ENCODE data around the gene ARID1B.

Gene ARID1B

DNA sequence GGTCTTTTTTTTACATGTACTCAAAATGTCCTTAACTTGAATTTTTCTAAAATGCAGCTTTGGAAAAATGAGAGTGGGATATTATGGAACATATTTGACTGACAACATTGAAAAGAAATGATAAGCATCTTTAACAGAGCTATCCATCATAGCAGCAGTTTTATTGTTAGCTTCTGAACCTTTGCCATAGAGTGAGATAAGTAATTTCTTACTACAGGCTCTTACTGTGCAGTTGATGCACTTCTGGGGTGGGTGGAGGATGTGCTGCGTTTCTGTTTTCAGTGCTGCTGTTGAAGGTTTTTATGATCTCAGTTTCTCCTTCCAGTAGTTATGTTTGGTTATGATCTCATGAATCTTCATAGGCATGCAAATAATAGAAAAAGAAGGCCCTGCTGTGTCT is 279.1 kb downstream of the ARID1B start:
- TF ChIP-seq, protein P1, sequence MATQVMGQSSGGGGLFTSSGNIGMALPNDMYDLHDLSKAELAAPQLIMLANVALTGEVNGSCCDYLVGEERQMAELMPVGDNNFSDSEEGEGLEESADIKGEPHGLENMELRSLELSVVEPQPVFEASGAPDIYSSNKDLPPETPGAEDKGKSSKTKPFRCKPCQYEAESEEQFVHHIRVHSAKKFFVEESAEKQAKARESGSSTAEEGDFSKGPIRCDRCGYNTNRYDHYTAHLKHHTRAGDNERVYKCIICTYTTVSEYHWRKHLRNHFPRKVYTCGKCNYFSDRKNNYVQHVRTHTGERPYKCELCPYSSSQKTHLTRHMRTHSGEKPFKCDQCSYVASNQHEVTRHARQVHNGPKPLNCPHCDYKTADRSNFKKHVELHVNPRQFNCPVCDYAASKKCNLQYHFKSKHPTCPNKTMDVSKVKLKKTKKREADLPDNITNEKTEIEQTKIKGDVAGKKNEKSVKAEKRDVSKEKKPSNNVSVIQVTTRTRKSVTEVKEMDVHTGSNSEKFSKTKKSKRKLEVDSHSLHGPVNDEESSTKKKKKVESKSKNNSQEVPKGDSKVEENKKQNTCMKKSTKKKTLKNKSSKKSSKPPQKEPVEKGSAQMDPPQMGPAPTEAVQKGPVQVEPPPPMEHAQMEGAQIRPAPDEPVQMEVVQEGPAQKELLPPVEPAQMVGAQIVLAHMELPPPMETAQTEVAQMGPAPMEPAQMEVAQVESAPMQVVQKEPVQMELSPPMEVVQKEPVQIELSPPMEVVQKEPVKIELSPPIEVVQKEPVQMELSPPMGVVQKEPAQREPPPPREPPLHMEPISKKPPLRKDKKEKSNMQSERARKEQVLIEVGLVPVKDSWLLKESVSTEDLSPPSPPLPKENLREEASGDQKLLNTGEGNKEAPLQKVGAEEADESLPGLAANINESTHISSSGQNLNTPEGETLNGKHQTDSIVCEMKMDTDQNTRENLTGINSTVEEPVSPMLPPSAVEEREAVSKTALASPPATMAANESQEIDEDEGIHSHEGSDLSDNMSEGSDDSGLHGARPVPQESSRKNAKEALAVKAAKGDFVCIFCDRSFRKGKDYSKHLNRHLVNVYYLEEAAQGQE (IDR thresholded peaks at IDR 0.05; ENCODE audit: insufficient read depth in 1 of 2, low read depth in 2 of 2, low read length in 2 of 2) = no peak
- TF ChIP-seq TAF1 (IDR thresholded peaks at IDR 0.05; ENCODE audit: borderline replicate concordance, insufficient read depth, low read length) (no peak), FOXP2 (optimal IDR thresholded peaks at IDR 0.05; ENCODE audit: borderline replicate concordance, extremely low read depth, extremely low read length, insufficient read depth) (no peak), POLR2AphosphoS5 (IDR thresholded peaks at IDR 0.05; ENCODE audit: low read depth, low read length) (no peak)

DNA sequence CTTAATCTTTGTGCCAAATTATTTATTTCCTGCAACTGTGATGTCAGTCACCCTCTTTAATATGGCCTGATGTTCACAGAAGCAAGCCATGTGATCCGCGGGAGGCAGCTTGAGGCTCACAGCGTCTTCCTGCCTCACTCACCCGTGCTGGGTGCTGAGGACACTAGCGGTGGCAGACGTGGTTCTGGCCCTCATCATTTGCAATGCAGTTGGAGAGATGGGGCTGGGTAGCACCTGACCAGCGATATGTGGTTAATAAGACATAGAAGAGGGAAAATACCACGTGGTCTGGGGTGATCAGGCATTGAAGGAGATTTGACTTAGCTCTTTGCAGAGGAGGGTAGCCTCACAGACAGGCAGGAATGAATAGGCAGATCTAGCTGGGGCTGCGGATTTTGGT is 281.4 kb downstream of the ARID1B start:
- TF ChIP-seq, protein P1 (IDR thresholded peaks at IDR 0.05; ENCODE audit: insufficient read depth in 1 of 2, low read depth in 2 of 2, low read length in 2 of 2) = no peak
- TF ChIP-seq FOXP2 (optimal IDR thresholded peaks at IDR 0.05; ENCODE audit: borderline replicate concordance, extremely low read depth, extremely low read length, insufficient read depth) = no peak
- TF ChIP-seq TAF1 (IDR thresholded peaks at IDR 0.05; ENCODE audit: borderline replicate concordance, insufficient read depth, low read length) = no peak
- TF ChIP-seq POLR2AphosphoS5 (IDR thresholded peaks at IDR 0.05; ENCODE audit: low read depth, low read length) = no peak
- TF ChIP-seq SIN3A (IDR thresholded peaks at IDR 0.05; ENCODE audit: borderline replicate concordance, insufficient read depth, low read length) = no peak

DNA sequence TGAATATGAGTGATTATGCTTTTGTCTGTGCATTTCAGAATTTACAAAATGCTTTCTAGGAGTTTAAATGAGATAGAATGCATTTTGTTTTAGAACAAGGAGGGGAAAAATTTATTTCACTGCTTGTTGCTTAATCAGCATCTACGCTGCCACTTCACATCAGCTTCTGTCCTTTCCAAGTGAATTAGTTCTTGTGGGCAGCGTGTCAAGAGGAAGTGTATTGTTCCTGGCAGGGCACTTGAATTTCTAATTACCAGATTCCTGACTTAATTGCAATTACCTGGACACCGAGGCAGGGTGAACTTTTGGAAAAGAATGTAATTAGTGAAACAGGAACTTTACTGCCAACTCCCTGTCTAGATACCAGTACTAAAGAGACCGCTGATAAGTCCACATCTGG is 282.6 kb downstream of the ARID1B start:
- TF ChIP-seq FOXP2 (optimal IDR thresholded peaks at IDR 0.05; ENCODE audit: borderline replicate concordance, extremely low read depth, extremely low read length, insufficient read depth) (no peak), TAF1 (IDR thresholded peaks at IDR 0.05; ENCODE audit: borderline replicate concordance, insufficient read depth, low read length) (no peak), POLR2AphosphoS5 (IDR thresholded peaks at IDR 0.05; ENCODE audit: low read depth, low read length) (no peak), SIN3A (IDR thresholded peaks at IDR 0.05; ENCODE audit: borderline replicate concordance, insufficient read depth, low read length) (no peak)
- TF ChIP-seq, protein P1 (IDR thresholded peaks at IDR 0.05; ENCODE audit: insufficient read depth in 1 of 2, low read depth in 2 of 2, low read length in 2 of 2) = no peak; a peak in 1 of 4 replicates

DNA sequence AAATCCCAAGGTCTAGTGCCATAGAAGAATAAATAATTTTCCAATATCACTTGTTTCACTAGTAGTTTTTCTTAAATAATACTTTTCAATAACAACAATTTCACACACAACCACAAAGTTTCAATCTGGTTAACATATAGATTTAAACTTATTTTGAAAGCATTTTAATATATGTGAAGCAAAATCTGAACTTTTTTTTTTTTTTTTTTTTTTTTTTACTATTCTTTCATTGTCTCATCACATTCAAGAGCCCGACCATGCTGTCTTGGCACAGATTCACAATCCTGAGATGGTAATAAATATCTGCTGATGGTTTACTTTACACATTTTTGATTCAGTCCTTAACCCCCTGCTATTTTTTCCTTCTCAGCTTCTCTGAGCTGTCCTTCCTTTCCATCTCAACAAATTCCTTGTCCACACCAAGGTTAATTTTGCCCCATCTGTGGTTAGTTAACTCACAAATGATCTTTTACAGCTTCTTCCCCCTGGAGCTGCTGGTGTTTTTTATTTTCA is 283.3 kb downstream of the ARID1B start:
- TF ChIP-seq, protein P1 (IDR thresholded peaks at IDR 0.05; ENCODE audit: insufficient read depth in 1 of 2, low read depth in 2 of 2, low read length in 2 of 2) = no peak
- no peak for TF ChIP-seq FOXP2 (optimal IDR thresholded peaks at IDR 0.05; ENCODE audit: borderline replicate concordance, extremely low read depth, extremely low read length, insufficient read depth)
- TF ChIP-seq POLR2AphosphoS5 (IDR thresholded peaks at IDR 0.05; ENCODE audit: low read depth, low read length) = no peak
- no peak for TF ChIP-seq SIN3A (IDR thresholded peaks at IDR 0.05; ENCODE audit: borderline replicate concordance, insufficient read depth, low read length)
- TF ChIP-seq TAF1 (IDR thresholded peaks at IDR 0.05; ENCODE audit: borderline replicate concordance, insufficient read depth, low read length) = no peak
